Upper lobe of right lung (tissue), 1 donor: ENCODE results near the gene ATP2C2. TPM values are rescaled to one million over a fixed set of nuclear protein-coding genes. Genes with fewer than 3 reads are reported as not detected.

ENCODE experiments used
- ATAC-seq: fragments of 200-7000 bp; cut with Tn5 transposase; one replicate; pipeline ENCODE4 v1.9.1; 2020; ENCODE audit warnings: mild to moderate bottlenecking, moderate library complexity
- DNase-seq: peaks from one replicate; pipeline ENCODE4 v3.0.0-alpha.2; 2020
- H3K27ac ChIP-seq: fragments of 200-600 bp; one replicate; pipeline ENCODE4 v1.8.0; 2022
- H3K27me3 ChIP-seq: fragments of 200-600 bp; one replicate; pipeline ENCODE4 v1.8.0; 2022; ENCODE audit warnings: mild to moderate bottlenecking
- H3K36me3 ChIP-seq: fragments of 200-600 bp; one replicate; pipeline ENCODE4 v1.8.0; 2022
- H3K4me1 ChIP-seq: fragments of 200-600 bp; one replicate; pipeline ENCODE4 v1.8.0; 2022
- H3K4me3 ChIP-seq: fragments of 200-600 bp; one replicate; pipeline ENCODE4 v1.8.0; 2022; ENCODE audit warnings: mild to moderate bottlenecking
- H3K9me3 ChIP-seq: fragments of 200-600 bp; one replicate; pipeline ENCODE4 v1.8.0; 2022
- intact Hi-C: fragments of 100-400 bp; cut with DNase I; formaldehyde crosslinking; loops from one replicate; pipeline ENCODE4 v1.11.0; 2022
- total RNA-seq: library from RNA; stranded (reverse); fragmentation: NEBNext Ultra II Directional; extraction: Animal tissue kit (Norgen Biotek cat#: 25700); gene quantifications from one replicate; pipeline ENCODE4 v1.2.1, GENCODE V29; 2021
- TF ChIP-seq, protein P1 (sequence below): fragments of 200-600 bp; IDR thresholded peaks from one replicate; pipeline ENCODE4 v1.8.0; 2022; ENCODE audit warnings: antibody characterized with exemption
- donor health status: DM: no; HTN: yes; CAD: no; lungs with severe emphysema.

Gene ATP2C2
- total RNA-seq, 1 donor from 2014 or later, result 48.9 TPM

DNA sequence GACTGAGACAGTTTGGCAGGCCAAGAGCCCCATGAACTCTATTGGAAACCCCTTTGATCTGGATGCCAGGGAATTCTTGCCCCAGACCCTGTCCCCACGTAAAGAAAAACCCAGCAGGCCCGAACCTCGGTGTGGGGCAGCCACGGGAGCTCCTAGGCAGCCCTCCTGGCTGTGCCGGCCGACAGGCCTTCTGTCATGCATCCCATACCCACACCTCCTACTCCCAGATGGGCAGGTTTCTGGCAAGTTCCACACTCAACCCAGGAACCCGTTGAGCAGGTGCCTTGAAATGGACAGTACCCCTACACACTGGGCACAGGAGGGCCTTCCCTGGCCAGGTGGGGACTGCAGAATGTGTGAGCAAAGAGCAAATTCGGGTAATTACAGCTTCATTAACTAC lies 23.6 kb upstream of the ATP2C2 start:
- H3K27ac ChIP-seq, result no peak overlapping the region
- DNase-seq, result peak; percentile 21

GRCh38 chr16:84347161-84347560 lies 21.2 kb upstream of the ATP2C2 start:
- no peak overlapping the region for H3K27ac ChIP-seq
- H3K27me3 ChIP-seq, result no peaks in the 10 kb centered on the region
- DNase-seq (peak; percentile 43), ATAC-seq (no peak)
- TF ChIP-seq, protein P1, sequence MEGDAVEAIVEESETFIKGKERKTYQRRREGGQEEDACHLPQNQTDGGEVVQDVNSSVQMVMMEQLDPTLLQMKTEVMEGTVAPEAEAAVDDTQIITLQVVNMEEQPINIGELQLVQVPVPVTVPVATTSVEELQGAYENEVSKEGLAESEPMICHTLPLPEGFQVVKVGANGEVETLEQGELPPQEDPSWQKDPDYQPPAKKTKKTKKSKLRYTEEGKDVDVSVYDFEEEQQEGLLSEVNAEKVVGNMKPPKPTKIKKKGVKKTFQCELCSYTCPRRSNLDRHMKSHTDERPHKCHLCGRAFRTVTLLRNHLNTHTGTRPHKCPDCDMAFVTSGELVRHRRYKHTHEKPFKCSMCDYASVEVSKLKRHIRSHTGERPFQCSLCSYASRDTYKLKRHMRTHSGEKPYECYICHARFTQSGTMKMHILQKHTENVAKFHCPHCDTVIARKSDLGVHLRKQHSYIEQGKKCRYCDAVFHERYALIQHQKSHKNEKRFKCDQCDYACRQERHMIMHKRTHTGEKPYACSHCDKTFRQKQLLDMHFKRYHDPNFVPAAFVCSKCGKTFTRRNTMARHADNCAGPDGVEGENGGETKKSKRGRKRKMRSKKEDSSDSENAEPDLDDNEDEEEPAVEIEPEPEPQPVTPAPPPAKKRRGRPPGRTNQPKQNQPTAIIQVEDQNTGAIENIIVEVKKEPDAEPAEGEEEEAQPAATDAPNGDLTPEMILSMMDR, result no peak
- no peaks in the 10 kb centered on the region for H3K9me3 ChIP-seq
- H3K36me3 ChIP-seq, result no peaks in the 10 kb centered on the region
- no peak overlapping the region for H3K4me3 ChIP-seq
- H3K4me1 ChIP-seq, result no peaks in the 10 kb centered on the region
- intact Hi-C loops, result no loop called here

More for the DNA sequence above, 23.6 kb upstream of the ATP2C2 start:
- no peak for ATAC-seq
- Histone ChIP-seq H3K36me3 (no peaks in the 10 kb centered on the region), H3K4me1 (no peaks in the 10 kb centered on the region), H3K9me3 (no peaks in the 10 kb centered on the region), H3K4me3 (no peak overlapping the region), H3K27me3 (no peaks in the 10 kb centered on the region)
- intact Hi-C loops, result no loop called here
- TF ChIP-seq, protein P1, result no peak

- Histone ChIP-seq H3K4me1 (no peaks in the 10 kb centered on the region), H3K9me3 (no peaks in the 10 kb centered on the region), H3K27ac (no peak overlapping the region), H3K36me3 (no peaks in the 10 kb centered on the region), H3K27me3 (no peaks in the 10 kb centered on the region), H3K4me3 (no peak overlapping the region)
- TF ChIP-seq, protein P1, result no peak
- intact Hi-C loops, result no loop called here
- ATAC-seq, result no peak
- DNase-seq, result no peak
Observed at GRCh38 chr16:84348386-84348888, 19.9 kb upstream of the ATP2C2 start.

- ATAC-seq (no peak), DNase-seq (peak; percentile 18)
- intact Hi-C loops, result no loop called here
- TF ChIP-seq, protein P1, result no peak
- H3K4me1 ChIP-seq, result no peaks in the 10 kb centered on the region
- no peaks in the 10 kb centered on the region for H3K36me3 ChIP-seq
- H3K27me3 ChIP-seq, result no peaks in the 10 kb centered on the region
- no peak overlapping the region for H3K27ac ChIP-seq
- H3K9me3 ChIP-seq, result no peaks in the 10 kb centered on the region
- H3K4me3 ChIP-seq, result no peak overlapping the region
Observed at GRCh38 chr16:84349862-84350684, 18.3 kb upstream of the ATP2C2 start.

GRCh38 chr16:84350685-84351400 lies 17.5 kb upstream of the ATP2C2 start:
- intact Hi-C loops, result no loop called here
- no peaks in the 10 kb centered on the region for H3K4me1 ChIP-seq
- no peaks in the 10 kb centered on the region for H3K9me3 ChIP-seq
- H3K36me3 ChIP-seq, result no peaks in the 10 kb centered on the region
- H3K4me3 ChIP-seq, result no peak overlapping the region
- H3K27me3 ChIP-seq, result no peaks in the 10 kb centered on the region
- H3K27ac ChIP-seq, result no peak overlapping the region
- TF ChIP-seq, protein P1, result no peak
- no peak for DNase-seq
- no peak for ATAC-seq
